Activated CD8-positive, alpha-beta memory T cell treated with anti-CD3 and anti-CD28 coated beads, Interleukin-2, amount 50 U/mL, for 48 hours (primary cell): ENCODE results near the gene SPINK14.

ENCODE experiments used
- DNase-seq: peaks from one replicate; pipeline ENCODE4 v3.0.0-alpha.2; 2020

SPINK14 gene, protein sequence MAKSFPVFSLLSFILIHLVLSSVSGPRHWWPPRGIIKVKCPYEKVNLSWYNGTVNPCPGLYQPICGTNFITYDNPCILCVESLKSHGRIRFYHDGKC

DNA sequence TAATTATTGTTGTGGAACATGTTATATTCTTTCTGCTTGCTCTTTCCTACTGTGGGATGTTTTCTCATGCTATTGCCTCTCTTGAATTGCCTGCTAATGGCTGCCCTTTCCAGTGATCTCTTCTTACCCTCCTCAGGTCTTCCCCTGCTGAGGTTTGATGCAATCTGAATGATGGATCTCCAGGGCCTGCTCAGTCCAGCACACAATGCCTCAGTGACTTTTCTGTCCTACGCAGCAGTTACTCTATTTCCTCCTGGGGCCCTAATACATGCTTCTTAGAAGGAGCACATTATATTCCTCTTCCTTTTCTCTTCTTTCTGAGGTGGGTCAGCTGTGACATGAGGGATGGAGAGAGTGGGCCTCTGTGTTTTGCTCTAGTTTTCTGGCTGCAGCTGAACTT lies at the start of gene SPINK14:
Gene SPINK14, plus strand, starts transcription at position 301 of the 400 bp plus-strand sequence. CDS start 1,187 bp downstream, outside the sequence.
- no peak for DNase-seq

DNA sequence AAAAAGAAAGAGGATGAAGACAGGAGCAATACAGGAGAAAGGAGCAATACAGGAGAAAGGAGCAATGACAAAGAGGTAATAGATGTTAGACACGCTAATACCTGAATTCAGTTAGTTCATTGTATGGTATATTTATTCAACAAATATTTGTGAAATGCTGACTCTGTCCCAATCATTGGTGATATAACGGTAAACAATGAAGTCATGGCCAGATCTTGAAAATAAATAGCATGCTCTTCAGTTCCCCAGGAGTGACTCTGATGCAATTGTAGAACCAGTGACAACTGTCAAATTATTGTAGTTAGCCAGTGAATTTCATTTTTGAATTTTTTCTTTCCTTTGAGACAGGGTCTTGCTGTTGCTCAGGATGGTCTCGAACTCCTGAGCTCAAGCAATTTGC lies 48.0 kb upstream of the SPINK14 start:
- DNase-seq, result no peak

DNA sequence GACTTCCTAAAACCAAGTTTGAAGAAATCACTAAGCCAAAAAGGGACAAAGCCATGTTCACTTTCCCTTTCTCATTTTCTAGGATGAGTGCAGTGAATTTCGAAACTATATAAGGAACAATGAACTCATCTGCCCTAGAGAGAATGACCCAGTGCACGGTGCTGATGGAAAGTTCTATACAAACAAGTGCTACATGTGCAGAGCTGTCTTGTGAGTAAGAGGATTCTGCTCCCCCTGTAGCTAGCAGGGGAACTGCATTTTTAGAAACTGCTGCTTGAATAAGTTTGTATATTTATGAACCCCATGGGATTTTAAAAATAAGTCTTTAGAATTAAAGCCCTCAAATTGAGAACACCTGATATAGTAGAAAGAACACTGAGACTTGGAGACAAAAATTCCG lies 42.7 kb upstream of the SPINK14 start:
- DNase-seq, result no peak

DNA sequence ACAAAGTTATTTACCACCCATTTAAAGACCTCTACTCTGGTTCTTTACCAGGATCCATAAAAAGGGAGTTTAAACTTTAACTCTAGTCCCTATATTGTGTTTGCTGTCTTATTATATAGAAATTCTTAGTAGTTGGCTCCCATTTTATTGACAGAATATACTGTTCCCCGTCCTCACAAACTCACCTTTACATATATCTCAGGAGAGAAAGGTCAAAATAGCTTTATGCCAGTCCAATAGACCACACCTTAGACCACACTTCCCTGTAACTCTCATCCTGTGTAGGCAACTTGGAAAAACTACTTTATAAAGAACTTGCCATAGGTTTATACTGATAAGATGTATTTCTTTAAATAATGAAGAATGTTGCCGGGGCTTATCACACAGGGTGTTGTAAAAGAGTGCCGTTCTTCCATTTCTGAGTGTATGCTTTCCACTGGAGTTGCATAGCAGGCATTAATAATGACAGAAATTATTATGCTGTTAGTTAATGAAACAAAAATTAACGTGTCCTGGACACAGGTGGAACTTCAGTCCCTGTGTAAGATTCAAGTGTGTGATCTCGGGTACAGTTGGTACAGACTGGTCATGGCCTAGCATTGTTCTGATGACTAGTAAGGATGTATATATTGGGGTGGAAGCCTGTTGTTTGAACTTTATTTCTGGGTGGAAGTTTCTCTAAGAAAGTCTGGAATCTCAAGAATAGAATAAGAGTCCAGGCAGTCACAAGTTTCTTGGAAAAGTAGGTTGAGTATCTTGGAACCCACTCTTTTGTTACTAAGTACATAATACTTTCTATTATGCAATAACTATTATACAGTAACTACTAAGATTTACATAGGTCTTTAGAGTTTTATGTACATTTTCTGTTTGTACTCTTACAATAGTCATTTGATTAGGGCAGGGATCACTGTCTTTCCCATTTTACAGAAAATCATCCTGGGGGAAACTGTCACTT lies 33.0 kb upstream of the SPINK14 start:
- no peak for DNase-seq

DNA sequence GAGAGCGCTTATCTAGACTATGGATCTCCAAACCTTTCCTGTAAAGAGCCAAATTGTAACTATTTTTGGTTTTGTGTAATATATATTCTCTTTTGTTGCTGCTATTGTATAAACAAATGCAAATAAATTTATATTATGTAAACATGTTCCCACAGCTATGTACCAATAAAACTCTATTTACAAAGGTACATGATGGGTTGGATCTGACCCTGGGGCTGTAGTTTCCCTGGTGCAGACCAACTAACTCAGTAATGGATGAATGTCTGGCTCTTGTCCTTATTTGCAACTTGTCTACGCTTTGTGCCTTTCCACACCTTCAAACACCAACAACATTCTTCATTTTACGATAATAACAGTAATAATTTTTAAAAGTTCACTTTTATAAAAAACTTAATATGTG lies 27.5 kb upstream of the SPINK14 start:
- DNase-seq, result no peak

DNA sequence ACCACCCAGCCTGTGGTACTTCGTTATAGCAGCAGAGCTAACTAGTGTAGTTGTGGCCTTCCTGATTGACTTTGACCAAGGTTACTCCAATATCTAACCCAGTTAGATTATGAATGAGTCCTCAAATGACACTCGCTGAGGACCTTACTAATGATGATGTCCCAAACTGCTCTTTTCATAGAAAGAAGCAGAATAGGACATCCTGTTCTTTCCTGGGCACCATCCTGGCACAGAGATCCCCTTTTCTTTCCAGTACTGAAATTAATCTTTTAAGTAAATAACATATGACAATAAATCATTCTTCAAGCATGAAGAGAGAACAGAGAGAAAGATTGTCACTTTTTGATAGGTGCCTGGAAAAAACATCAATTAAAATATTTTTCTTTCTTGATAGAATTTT lies 26.7 kb upstream of the SPINK14 start:
- DNase-seq, result no peak

GRCh38 chr5:148145916-148146315 lies 22.4 kb upstream of the SPINK14 start:
- DNase-seq, result no peak

- no peak for DNase-seq
These were observed 21.9 kb upstream of the SPINK14 start for GRCh38 chr5:148146487-148146886.

DNA sequence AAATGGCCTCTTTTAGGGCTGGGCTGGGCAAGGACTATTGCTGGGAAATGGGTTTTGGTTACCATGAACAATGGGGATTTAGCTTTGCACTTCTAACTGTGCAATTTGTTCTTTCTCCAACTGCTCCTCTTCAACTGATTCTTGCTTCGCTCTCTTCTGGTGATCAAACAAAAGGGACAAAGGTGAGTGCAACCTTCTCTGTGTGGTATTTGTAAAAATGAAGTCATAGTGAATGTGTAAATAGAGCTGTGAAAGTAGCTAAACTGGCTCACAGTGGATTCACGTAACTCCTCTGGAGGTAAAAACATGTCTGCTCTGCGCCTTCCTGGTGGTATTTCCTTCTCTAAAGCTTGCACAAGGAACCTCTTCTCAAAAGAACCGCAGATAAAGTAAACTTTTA lies 20.9 kb upstream of the SPINK14 start:
- no peak for DNase-seq

- no peak for DNase-seq
These were observed 16.5 kb upstream of the SPINK14 start for GRCh38 chr5:148151872-148152271.

DNA sequence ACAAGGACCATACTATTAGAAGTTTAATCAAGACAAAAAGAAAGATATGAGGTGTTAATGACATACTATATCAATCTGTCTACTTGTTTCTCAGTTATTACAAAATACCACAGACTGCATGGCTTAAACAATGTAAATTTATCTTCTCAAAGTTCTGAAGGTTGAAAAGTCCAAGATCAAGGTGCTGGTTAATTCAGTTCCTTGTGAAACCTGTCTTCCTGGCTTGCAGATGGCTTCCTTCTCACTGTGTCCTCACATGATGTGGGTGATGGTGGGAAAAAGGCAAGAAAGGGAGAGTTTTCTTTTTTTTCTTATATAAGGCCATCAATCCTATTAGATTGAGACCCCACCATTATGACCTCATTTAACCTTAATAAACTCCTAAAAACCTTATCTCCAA lies 15.6 kb upstream of the SPINK14 start:
- no peak for DNase-seq

DNA sequence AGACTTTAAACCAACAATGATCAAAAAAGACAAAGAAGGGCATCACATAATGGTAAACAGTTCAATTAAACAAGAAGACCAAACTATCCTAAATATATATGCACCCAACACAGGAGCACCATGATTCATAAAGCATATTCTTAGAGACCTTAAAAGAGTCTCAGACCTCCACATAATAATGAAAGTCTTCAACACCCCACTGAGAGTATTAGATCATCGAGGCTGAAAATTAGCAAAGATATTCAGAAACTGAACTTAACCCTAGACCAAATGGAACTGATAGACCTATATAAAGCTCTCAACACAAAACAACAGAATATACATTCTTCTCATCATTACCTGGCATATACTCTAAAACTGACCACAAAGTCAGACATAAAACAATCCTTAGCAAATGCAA lies 11.7 kb upstream of the SPINK14 start:
- no peak for DNase-seq

GRCh38 chr5:148162038-148162437 lies 6.3 kb upstream of the SPINK14 start:
- DNase-seq, result no peak

- DNase-seq, result no peak
These were observed 5.0 kb upstream of the SPINK14 start for GRCh38 chr5:148163345-148163744.

DNA sequence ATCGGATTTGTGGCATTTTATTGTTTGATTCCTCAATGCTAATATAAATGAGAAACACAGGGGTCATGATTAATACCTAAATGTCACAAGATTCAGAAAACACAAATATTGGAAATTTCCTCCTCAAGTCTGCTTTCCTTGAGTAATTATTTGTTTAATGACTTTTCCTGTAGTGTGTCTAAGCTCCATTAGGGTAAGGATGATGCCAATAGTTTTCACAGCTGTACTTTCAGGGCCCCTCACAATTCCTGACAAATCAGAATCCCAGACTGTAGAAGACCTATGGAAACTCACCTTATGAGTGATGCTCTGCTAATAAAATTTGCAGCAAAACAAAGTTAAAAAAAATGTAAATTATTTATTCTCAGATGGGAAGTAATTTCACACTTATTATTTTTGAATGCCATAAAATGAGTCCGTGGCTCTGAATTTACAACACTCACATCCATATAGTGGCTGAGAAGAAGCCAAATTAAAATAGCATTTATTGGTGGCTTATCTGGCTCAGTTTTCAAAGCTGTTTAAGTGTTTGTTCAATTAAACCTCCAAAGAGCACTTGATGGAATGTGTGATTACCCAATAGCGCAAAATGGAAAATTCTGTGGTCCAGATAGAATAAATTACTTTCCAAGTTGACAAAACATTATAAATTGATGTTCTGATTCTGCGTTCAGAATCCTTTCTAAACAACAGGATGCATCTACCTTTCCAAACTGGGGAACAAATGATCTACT lies 1.6 kb upstream of the SPINK14 start:
- no peak for DNase-seq

DNA sequence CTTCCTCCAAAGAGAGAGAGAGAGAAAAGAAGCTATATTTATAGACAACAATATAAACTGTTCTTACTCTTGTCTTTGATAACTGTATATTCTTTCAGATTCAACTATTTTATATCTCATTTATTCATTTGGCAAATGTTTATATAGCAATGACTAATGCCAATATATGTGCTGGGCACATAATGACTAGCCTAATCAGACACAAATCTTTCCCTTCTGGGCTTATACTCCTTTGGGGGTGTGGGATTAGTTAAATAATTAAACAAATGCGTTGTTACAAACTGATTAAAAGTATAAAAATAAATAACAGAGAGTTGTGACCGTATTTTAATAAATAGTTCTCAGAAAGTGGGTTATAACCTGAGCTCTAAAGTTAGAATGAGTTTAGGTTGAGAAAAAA lies 4.0 kb downstream of the SPINK14 start:
- no peak for DNase-seq

DNA sequence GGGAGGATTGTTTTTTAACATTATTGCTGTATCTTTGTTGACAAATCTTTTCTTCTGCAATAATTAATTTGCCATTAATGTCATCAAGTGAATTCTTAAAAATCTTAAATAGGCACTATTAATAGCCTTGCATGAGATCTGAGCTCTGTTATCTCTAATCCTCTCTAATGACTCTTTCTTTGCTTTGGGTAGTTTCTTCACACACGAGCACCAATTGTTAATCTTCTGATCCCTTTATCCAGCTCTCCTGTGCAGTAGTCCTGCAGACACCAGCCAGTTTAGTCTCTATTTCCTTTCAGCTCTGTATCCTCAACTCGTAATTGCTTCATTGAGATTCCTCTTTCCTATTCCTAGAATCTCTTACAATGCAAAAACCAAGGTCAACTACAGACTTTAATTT lies 8.1 kb downstream of the SPINK14 start:
- no peak for DNase-seq

GRCh38 chr5:148177207-148177606 lies 8.9 kb downstream of the SPINK14 start:
- DNase-seq, result no peak

GRCh38 chr5:148179234-148179824 lies 11.0 kb downstream of the SPINK14 start:
- DNase-seq, result no peak

DNA sequence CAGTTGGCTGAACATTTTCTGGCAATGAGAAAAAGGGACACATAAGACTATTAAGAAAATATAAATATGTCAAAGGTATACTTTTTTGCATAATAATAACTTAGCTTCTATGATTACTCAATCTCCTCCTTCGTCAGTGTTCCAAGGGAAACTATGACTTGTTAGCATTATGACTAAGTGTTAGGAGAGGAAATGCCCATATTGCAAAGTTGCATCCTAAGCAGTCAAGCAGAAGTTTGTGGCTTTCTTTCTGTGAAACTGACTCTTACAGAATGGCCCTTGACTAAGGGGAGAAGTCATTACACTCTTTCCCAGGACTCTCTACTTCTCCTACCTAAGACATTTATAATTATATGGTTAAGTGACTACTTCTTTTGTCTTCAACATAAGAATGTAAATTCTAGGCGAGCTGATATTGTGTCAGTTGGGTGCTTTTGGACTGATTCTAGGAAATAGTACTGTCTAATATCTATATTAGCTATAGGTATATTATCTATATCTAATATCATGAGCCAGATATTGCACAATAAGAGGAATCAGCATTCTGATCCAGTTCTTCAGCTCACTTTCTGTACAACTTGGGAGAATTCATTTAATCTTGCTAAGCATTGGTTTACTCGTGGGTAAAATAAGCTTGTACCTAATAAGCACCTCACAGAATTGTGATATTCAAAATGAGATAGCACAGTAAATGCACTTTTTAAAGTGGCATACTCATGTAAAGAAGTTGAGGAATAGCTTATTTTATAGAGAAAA lies 18.1 kb downstream of the SPINK14 start:
- DNase-seq, result no peak

DNA sequence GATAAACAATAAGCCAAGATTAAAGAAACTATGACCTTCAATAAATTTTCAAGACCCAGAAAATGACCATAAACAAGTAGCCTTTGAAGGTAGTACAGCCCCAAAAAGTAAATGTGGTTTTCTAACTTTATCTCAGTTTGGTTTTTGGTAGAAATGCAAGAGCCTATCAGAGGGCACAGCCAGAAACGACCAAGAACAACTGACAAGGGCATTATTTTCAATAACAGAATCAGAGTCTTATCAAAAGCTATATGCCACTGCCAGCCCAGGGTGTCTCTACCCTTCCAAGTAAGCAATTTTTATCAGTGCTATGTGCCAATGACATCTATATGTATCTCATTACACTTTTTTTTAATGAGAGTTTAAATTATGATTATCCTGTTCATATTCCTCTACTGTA lies 22.7 kb downstream of the SPINK14 start:
- no peak for DNase-seq

- DNase-seq, result no peak
These were observed 24.9 kb downstream of the SPINK14 start for GRCh38 chr5:148193202-148193601.

DNA sequence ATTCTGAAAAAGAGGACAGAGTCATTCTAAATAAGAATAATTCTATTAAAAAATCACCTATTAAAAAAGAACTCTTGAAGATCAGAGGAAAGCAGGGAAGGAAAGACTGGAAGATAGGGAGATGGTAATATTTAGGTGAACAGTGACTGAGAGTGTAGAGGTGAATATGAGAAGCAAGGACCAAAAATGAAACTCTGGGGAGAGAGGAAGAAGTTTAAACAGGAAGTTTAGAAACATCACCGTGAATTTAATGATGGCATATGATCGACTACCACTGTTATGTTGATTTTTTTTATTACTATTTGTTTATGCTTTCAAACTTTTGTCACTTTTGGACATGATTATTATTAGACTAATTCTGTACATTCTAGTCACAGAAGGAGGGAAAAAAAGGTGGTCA lies 32.8 kb downstream of the SPINK14 start:
- no peak for DNase-seq
